Measurements from ENCODE around the gene AGAP1.

Gene AGAP1

DNA sequence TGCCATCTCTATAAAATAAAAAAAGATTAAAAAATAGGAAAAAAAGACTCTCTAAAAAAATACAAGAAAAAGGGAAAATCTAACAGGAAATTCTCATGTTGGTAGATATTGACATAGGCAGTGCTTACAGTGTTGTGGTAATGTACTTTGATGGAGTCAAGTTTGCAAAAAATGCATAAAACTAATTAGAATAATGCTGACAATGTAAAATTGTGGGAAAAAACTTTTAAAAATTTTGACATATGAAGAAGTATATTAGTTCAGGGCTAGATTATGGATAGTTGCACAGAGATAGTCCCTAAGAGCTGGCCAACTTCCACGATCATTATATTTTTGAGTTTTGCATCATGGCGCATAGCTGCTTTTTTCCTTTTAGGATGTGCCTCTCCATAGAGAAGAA is 601.7 kb downstream of the AGAP1 start:
- no peak for DNase-seq (ENCODE audit: low read depth)

DNA sequence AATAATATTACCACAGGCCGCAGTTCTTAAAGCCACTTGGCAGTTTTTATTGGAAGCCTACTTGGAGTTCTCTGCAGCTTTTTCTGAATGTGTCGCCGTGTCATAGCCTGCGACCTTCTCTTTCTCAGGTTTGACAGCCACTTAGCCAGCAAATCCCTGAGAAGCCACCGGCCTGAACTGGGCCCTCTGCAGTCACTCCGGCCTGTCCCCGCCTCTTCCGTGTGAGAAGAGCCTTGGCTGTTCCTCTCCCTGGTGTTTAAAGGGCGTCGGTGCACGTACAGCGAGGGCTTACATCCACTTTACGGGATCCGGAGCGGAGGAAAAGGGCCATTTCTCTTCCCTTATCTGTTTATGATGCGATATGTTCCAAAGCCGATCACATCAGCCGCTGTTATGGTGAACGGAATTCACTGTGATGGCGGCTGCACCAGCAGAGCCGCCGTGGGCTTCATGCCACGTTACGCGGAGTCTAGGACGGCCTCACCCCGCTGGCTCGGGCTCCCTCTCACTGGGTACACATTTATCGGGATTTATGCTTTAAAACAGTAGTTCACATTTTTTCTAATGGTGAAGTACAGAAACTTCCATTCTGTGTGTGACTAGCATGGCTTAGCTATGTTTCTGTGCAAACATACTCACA is 607.6 kb downstream of the AGAP1 start:
- DNase-seq (ENCODE audit: low read depth), result no peak

DNA sequence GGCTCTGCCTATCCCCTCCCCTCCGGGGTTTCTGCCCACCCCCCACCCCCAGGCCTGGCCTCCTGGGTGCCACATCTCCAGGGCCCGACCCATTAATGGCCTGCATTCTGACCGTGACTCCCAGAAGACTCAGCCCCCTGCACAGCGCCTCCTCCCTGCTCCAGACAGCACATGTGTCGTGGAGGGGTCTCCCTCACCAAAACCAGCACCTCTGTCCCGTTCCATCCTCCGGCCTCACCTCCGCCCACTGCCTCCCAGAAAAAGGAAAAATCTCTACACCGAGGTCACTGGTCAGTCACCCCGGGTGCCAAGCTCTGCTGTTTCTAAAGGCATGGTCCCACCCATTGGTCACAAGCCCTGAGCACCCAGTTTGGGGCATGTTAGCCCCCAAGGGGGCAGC is 609.1 kb downstream of the AGAP1 start:
- no peak for DNase-seq (ENCODE audit: low read depth)

DNA sequence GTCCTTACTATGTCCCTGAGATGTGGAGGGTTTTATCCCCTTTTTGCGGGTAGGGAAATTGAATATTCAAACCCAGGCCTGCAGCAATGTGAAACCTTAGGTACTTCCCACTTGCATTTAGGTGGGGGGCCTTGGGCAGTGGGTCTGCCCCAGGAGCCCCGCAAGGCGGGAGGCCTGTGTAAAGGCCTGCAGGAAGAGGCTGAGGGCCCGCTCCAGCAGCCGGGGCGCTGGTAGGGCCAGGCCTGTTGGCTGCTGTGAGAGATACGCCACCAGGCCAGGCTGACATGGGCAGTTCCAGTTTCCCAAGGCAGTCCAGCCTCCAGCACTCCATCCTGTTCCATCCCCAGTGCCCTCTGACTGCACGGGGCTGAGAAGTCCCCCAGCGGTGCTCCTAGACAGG is 610.1 kb downstream of the AGAP1 start:
- DNase-seq (ENCODE audit: low read depth), result no peak

DNA sequence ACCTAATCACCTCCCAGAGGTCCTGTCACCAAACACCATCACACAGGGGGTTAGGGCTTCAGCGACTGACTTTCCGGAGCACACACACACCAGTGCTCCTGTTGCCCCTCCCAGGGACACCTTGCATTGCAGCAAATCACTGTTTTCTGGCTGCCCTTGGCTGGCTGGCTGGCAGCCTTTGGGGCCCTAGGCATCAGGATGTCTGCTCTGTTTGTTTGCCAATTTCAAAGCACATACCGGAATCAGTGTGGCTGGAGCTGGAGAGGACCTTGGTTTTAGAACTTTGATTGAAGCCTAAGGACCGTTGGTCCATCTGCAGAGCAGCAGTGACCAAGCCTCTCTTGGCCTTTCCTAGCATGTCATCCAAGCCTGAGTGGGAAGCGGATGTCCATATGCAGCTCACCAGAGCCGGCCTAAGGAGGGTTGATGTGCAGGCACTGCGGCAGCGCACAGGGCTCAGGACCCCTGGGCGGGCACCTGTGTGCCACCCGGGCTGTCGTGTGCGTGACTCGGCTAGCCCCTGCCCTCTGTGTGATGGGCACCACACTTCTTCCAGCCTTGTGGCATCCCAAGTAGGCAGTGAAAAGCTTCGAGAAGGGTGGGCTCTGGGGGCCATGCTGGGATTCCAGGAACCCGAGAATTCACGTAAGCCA is 612.2 kb downstream of the AGAP1 start:
- DNase-seq (ENCODE audit: low read depth), result no peak

DNA sequence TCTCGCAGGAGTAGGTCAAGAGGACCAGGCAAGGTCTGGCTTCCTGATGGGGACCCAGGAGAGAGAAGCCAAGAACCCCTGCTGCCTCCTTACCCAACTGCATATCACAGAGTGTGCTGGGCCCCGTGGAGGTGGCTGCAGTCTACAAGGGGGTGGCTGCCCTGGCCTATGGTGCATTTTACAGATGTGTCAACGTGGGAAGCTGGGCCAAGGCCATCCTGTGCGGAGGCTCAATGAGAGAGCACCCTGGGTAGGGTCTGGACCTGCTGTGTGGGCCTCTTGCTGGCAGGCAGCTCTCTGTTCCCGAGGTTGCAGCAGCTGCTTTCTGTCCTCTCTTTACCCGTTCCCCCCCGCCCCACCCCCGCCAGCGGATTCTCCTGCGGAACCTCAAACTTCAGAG is 612.9 kb downstream of the AGAP1 start:
- no peak for DNase-seq (ENCODE audit: low read depth)

DNA sequence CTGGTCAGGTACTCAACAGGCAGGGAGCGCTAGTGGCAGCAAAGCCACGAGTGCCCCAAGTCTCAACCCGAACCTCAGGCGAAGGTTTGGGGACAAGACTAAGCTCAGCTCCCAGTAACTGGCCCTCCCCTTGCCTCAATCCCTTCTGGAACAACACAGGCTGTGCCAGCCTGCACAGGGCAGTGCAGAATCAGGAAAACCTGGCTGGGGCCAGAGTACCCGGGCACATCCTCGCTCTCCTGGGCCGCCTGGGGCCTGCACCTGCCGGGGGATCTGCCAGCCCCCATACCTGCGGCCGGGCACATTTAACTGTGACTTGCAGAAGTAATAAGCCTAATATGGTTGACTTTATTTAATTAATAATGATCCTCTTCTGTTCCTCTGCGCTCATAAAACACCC is 613.7 kb downstream of the AGAP1 start:
- no peak for DNase-seq (ENCODE audit: low read depth)

DNA sequence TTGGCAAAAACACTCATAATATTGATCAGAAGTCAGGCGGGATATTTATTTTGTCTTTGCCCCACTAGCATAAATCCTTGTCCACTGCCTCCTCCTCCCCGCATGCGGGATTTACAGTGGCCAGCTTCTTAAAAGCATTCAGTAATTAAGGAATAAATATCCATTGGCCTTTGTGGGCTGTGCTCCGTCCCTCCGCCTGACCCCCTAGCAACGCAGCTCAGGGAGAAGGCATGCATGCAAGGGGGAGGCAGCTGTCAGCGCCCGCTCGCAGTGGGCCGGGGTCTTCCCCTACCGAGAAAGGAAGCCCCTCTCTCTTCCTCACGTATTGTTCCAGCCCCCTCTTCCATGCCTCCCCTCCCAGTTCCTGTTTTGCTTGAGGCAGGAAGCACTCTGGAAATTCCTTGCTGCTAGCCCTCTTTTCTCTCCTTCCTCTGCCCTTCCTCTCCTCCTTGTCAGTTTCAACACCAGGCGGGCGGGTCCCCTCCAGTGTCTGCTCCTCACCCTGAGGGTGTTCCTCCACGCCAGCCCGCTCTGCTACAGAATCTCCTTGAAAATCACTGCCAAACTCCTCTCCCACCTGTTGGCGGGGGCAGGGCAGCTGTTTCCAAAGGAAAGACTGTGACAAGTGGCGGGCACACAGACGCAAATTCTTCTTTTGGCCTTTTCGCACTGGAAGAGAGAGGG is 614.2 kb downstream of the AGAP1 start:
- DNase-seq (ENCODE audit: low read depth), result no peak

DNA sequence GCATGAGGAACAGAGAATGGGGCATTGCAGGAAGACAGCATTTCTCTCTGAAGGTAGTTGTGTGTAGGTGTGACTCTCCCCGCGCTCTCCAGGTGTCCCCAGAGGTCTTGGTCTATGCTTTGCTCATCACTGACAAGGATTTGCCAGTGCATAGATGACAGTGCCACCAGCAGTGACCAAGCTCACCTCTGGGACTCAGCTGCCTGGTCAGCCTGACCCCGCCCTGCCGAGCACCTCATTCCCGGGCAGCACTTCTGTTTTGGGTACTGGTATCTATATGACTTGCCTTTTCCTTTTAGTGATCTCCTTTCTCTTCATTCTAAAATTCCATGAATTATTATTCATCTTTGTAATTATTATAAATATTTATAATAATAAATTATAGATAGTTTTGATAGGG is 615.2 kb downstream of the AGAP1 start:
- no peak for DNase-seq (ENCODE audit: low read depth)

DNA sequence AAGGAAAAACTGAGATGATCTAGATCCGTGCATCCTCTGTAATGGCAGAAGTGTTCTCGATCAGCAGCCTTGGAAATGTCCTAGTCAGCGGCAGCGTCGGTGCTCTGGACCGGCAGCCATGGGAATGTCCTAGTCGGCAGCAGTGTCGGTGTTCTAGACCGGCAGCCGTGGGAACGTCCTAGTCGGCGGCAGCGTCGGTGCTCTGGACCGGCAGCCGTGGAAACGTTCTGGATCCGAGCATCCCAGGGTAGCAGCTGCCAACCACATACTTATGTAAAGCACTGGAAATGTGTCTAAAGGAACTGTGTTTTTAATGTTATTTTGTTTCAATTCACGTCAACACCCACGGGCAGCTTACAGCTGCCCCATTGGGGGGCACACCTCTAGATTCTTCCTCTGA is 615.6 kb downstream of the AGAP1 start:
- no peak for DNase-seq (ENCODE audit: low read depth)

DNA sequence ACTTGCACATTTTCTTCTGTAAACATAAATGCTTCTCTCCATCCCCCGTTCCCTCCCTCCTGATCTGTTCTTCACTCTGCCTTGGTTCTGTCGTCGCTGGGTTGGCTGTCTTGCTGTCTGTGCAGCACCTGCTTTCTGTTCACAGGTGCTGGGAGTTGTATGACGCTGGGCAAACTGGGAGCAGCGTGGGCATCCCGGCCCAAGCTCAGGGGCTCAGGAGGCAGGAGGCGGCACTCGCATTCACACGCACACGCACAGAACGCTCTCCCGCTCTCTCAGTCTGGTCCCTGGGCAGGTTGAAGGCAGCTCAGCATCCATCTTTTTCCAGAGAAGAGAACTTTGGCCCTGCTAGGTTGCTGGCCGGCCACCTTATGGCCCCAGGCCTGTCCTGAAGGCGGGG is 618.6 kb downstream of the AGAP1 start:
- DNase-seq (ENCODE audit: low read depth), result no peak

DNA sequence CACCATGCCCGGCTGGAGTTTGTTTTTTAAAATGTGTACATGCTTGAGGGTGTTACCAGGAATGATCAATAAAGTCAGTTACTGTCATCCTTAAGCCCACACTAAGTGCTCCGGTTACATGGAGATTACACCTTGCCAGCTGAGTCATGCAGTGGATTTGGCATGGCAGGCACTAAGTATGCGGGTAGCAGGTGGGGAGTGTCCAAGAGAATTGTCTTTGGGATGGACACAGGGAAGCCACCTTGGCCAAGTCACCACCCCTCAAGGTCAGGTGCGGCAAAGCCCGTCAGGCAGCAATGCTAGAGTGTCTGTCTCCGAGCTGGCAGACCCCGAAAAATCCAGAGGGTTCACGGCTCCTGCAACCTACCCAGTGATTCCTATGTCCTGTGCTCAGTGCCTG is 619.6 kb downstream of the AGAP1 start:
- DNase-seq (ENCODE audit: low read depth), result no peak

DNA sequence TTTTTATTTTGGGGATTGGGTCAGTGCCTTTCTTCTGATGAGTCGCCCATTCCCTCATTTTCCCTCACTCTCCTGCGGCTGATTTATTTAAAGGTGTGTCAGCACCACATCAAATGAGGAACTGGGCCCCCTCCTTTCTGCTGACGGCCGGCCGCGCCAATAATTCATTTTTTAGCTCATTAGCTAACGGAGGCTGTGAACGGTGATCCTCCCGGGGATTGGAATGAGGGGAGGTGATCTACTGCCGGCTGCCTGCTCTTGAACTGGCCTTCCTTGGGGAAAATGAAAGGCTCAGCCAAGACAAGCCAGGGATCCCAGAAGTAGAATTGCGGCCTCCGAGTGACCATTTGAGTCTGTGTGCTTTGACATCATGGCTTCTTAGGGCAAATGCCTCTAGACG is 620.1 kb downstream of the AGAP1 start:
- DNase-seq (ENCODE audit: low read depth), result no peak

DNA sequence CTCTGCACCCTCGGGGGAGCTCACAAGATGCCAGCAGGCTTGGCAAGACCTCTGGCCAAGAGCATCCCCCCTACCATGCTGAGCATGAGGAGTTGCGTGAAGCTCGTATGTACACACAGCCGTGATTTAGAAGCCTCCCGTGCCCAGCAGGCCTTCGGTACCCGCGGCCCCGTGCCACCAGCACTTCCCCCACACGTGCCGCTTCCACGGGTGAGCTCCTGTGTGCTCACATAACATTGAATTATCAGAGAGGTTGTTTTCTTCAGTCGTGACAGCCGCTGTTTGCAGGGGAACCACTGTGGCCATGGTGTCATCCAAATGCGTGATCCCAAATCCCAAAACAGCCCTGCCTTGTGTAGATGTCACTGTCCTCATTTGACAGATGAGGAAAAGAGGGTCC is 621.1 kb downstream of the AGAP1 start:
- DNase-seq (ENCODE audit: low read depth), result no peak

DNA sequence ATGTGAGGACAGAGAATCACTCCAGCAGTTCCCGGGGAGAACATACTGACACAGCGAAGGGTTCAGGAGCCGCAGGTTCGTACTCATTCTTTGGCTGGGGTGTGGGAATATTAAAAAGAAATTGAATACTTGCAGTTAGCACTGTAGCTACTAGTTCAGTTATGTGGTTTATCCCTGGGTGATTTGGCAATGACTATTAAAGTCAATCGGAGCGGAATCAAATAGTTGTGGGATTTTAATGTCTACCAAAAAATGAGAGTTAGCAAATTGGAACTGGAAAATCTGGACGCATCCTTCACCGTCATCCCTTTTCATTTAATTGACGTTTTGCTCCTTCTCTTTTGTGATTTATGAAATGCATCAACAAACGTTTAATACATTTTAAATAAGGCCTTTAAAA is 623.6 kb downstream of the AGAP1 start:
- no peak for DNase-seq (ENCODE audit: low read depth)

DNA sequence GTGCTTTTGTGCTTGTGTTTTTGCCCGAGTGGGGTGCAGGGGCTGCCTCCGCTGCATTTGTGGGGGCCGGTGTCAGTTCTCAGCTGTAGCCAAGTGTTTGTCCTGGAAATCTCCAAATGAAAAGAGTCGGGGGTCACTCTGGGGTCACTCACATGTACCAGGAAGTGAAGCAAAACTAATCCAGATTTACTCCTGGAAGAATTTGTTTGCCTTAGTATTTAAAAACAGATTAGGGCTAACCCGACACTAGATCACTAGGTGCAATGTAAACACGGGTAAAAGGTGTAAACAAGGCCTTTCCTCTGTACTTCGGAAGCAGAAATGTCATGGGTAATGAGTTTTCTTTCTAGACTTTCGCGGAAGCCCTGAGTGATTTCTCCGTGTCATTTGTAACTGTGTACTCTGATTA is 624.0 kb downstream of the AGAP1 start:
- no peak for DNase-seq (ENCODE audit: low read depth)

DNA sequence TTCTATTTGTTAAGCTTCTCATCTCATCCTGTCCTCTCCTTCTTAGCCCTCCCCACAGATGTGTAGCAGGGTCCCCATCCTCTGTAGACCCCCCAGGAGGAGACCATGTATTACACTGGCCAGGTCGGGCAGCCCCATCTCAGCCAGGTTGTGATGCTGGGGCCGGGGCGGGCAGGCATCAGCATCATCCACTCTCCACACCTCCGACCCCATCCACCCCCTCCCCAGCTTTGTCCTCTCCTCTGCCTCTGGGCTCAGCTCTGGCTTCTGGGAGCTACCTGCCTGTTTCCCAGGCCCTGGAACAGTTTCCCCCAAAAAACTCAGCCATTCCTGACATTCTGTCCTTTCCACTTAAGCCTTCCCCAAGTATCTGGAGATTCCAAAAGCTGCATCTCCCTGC is 625.2 kb downstream of the AGAP1 start:
- DNase-seq (ENCODE audit: low read depth), result no peak

DNA sequence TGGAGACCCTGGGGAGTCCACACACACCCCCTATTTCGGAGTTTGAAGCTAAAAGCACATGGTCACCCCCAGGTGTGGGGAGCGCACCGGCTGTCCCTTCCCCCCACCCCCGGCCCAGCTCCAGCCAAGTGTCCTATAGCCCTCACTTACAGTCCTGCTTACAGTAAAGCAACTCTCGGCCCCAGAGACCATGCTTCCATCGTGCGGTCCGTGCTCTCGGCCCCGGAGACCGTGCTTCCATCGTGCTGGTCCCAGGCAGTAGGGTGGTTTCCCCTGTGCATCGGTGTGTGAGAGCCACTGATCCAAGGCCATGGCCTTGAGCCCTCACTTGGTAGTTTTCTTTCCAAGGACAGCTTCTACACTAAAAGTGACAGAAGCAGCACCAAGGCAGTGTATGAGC is 625.6 kb downstream of the AGAP1 start:
- DNase-seq (ENCODE audit: low read depth), result no peak

DNA sequence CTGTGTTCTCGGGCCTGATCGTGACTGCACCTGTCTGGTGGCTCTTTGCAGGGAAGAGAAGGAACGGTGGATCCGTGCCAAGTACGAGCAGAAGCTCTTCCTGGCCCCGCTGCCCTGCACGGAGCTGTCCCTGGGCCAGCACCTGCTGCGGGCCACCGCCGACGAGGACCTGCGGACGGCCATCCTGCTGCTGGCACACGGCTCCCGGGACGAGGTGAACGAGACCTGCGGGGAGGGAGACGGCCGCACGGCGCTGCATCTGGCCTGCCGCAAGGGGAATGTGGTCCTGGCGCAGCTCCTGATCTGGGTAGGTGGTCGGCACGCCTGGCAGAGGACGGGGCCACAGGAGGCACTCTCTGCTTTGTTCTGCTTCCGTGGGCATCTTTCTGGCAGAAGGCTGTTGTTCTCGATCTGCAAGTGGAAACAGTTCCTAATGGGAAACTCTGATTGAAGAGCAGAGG is 626.3 kb downstream of the AGAP1 start:
- no peak for DNase-seq (ENCODE audit: low read depth)

DNA sequence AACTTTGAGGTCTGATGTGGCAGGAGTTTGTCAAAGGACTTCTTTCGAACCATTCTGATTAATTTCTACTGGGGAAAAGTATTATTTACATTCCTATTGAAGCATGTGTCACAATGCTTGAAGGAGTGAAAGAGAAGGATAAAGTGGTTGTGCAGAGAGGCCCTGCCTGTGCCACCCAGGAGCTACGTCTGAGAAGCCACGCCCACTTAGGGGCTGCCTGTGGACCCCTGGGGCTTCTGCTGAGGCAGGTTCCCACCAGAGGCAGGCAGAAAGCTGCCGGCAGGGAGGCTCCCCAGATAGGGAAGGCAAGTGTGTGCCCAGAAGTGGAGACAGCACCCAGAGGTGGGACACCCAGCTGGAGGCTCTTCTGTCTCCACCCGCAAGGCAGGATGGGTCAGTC is 627.0 kb downstream of the AGAP1 start:
- DNase-seq (ENCODE audit: low read depth), result no peak

DNA sequence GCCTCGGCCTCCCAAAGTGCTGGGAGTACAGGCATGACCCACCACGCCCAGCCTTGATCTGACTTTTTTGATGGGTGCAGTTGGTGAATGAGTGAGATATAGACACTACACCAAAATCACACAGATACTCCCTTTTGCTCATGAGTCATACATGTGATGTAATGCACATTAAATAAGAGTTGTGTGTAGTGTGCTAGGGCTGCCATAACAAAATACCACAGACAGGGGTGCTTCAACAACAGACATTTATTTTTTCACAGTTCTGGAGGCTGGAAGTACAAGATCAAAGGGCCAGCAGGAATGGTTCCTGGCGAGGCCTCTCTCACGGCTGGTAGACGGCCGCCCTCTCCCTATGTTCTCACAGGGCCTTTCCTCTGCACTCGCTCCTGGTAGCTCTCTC is 627.7 kb downstream of the AGAP1 start:
- DNase-seq (ENCODE audit: low read depth), result no peak

DNA sequence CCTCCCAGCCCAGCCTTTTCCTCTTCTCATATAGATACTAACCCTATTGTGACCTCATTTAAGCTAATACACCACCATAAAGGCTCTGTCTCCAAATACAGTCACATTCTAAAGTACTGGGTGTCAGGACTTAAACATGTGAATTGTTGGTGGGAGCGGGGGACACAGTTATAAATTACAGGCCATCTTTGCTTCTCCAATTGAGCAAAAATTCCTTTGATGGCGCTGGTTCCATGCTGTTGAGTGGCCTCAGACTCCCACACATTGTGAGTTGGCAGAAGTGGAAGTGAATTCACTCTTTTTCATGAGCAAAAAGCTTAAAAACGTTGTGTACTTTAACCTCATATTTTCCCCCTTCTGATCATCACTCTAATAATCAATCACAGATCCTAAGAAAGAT is 628.4 kb downstream of the AGAP1 start:
- no peak for DNase-seq (ENCODE audit: low read depth)

DNA sequence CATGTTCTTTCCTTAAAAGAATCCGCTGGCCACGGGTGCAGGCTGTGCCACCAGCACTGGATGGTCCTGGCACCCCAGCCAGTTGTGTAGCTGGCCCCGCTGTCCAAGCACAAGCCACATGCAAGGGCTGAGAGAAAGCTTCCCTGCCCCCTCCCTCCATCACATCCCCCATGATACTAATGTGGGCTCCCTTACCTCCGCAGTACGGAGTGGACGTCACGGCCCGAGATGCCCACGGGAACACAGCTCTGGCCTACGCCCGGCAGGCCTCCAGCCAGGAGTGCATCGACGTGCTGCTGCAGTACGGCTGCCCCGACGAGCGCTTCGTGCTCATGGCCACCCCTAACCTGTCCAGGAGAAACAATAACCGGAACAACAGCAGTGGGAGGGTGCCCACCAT is 629.9 kb downstream of the AGAP1 start:
- no peak for DNase-seq (ENCODE audit: low read depth)
